ENCODE data around the gene TIFAB.

TIFAB gene

GRCh38 chr5:135473956-135474670 lies 22.0 kb upstream of the TIFAB start:
- Mint-ChIP-seq H3K27ac (no peak overlapping the region), H3K27me3 (peaks cover 41% of the 10 kb centered on the region), H3K4me1 (no peaks in the 10 kb centered on the region), H3K9me3 (no peaks in the 10 kb centered on the region), H3K4me3 (no peak overlapping the region), H3K36me3 (no peaks in the 10 kb centered on the region)
- DNase-seq, result peak; percentile 4
- CTCF ChIA-PET, result interaction anchor here (0.5 to 1.4 kb wide), 6 partner anchors 9 to 92 kb away, joined by 3 to 5 read pairs (median 4); no protein-coding TSS in a partner anchor

- CTCF ChIA-PET, result interaction anchor here (0.7 to 1.4 kb wide), 4 partner anchors 10 to 95 kb away, joined by 3 to 5 read pairs (median 4); no protein-coding TSS in a partner anchor
- H3K4me1 Mint-ChIP-seq, result no peaks in the 10 kb centered on the region
- H3K27me3 Mint-ChIP-seq, result peaks cover 52% of the 10 kb centered on the region
- no peak overlapping the region for H3K27ac Mint-ChIP-seq
- no peaks in the 10 kb centered on the region for H3K9me3 Mint-ChIP-seq
- no peaks in the 10 kb centered on the region for H3K36me3 Mint-ChIP-seq
- no peak for DNase-seq
- H3K4me3 Mint-ChIP-seq, result no peak overlapping the region
Measured at GRCh38 chr5:135472141-135472540, 20.0 kb upstream of the TIFAB start.

GRCh38 chr5:135471726-135472125 lies 19.6 kb upstream of the TIFAB start:
- Mint-ChIP-seq H3K36me3 (no peaks in the 10 kb centered on the region), H3K27me3 (peaks cover 56% of the 10 kb centered on the region), H3K9me3 (no peaks in the 10 kb centered on the region), H3K27ac (no peak overlapping the region), H3K4me3 (no peak overlapping the region), H3K4me1 (no peaks in the 10 kb centered on the region)
- CTCF ChIA-PET, result interaction anchor here (0.7 to 1.3 kb wide), 3 partner anchors 76 to 95 kb away, joined by 3 to 4 read pairs (median 4); no protein-coding TSS in a partner anchor
- DNase-seq, result no peak

GRCh38 chr5:135469911-135470310 lies 17.8 kb upstream of the TIFAB start:
- Mint-ChIP-seq H3K36me3 (no peaks in the 10 kb centered on the region), H3K4me1 (peaks cover 4% of the 10 kb centered on the region), H3K27ac (no peak overlapping the region), H3K4me3 (no peak overlapping the region), H3K27me3 (peaks cover 68% of the 10 kb centered on the region), H3K9me3 (no peaks in the 10 kb centered on the region)
- CTCF ChIA-PET, result interaction anchor here (1.6 kb wide), 1 partner anchor 13 kb away, joined by 5 read pairs; no protein-coding TSS in a partner anchor
- DNase-seq, result no peak

GRCh38 chr5:135468541-135468940 lies 16.4 kb upstream of the TIFAB start:
- Mint-ChIP-seq H3K9me3 (no peaks in the 10 kb centered on the region), H3K4me1 (peaks cover 4% of the 10 kb centered on the region), H3K36me3 (no peaks in the 10 kb centered on the region), H3K4me3 (no peak overlapping the region), H3K27ac (no peak overlapping the region), H3K27me3 (peaks cover 75% of the 10 kb centered on the region)
- CTCF ChIA-PET, result interaction anchor here (9.1 to 14.2 kb wide), 2 partner anchors 83 to 100 kb away, joined by 151 to 415 read pairs; no protein-coding TSS in a partner anchor
- no peak for DNase-seq

- no peak for DNase-seq
- peaks cover 74% of the 10 kb centered on the region for H3K27me3 Mint-ChIP-seq
- no peaks in the 10 kb centered on the region for H3K9me3 Mint-ChIP-seq
- H3K27ac Mint-ChIP-seq, result no peak overlapping the region
- H3K36me3 Mint-ChIP-seq, result no peaks in the 10 kb centered on the region
- H3K4me1 Mint-ChIP-seq, result peaks cover 4% of the 10 kb centered on the region
- no peak overlapping the region for H3K4me3 Mint-ChIP-seq
- CTCF ChIA-PET, result interaction anchor here (3.1 to 14.2 kb wide), 3 partner anchors 11 to 100 kb away, joined by 27 to 415 read pairs (median 151); no protein-coding TSS in a partner anchor
Measured at GRCh38 chr5:135467871-135468485, 15.8 kb upstream of the TIFAB start.

- DNase-seq, result no peak
- CTCF ChIA-PET, result interaction anchor here (1.0 to 14.2 kb wide), 7 partner anchors 8 to 101 kb away, joined by 3 to 415 read pairs (median 27); partner anchors contain the start of gene DCANP1
- peaks cover 72% of the 10 kb centered on the region for H3K27me3 Mint-ChIP-seq
- no peaks in the 10 kb centered on the region for H3K9me3 Mint-ChIP-seq
- no peak overlapping the region for H3K4me3 Mint-ChIP-seq
- H3K36me3 Mint-ChIP-seq, result no peaks in the 10 kb centered on the region
- no peak overlapping the region for H3K27ac Mint-ChIP-seq
- H3K4me1 Mint-ChIP-seq, result peaks cover 8% of the 10 kb centered on the region
Measured at GRCh38 chr5:135467051-135467625, 15.0 kb upstream of the TIFAB start.

GRCh38 chr5:135466178-135467050 lies 14.3 kb upstream of the TIFAB start:
- no peak overlapping the region for H3K27ac Mint-ChIP-seq
- H3K4me1 Mint-ChIP-seq, result peaks cover 9% of the 10 kb centered on the region
- no peaks in the 10 kb centered on the region for H3K36me3 Mint-ChIP-seq
- DNase-seq, result peak; percentile 78
- peaks cover 68% of the 10 kb centered on the region for H3K27me3 Mint-ChIP-seq
- H3K9me3 Mint-ChIP-seq, result no peaks in the 10 kb centered on the region
- no peak overlapping the region for H3K4me3 Mint-ChIP-seq
- CTCF ChIA-PET, result interaction anchor here (0.6 to 14.2 kb wide), 14 partner anchors 7 to 114 kb away, joined by 3 to 415 read pairs (median 4); partner anchors contain the start of gene DCANP1

GRCh38 chr5:135465391-135466122 lies 13.4 kb upstream of the TIFAB start:
- no peaks in the 10 kb centered on the region for H3K36me3 Mint-ChIP-seq
- no peak overlapping the region for H3K4me3 Mint-ChIP-seq
- H3K4me1 Mint-ChIP-seq, result peaks cover 9% of the 10 kb centered on the region
- CTCF ChIA-PET, result interaction anchor here (0.6 to 14.2 kb wide), 18 partner anchors 8 to 365 kb away, joined by 3 to 415 read pairs (median 4); no protein-coding TSS in a partner anchor
- peaks cover 65% of the 10 kb centered on the region for H3K27me3 Mint-ChIP-seq
- no peak for DNase-seq
- no peak overlapping the region for H3K27ac Mint-ChIP-seq
- H3K9me3 Mint-ChIP-seq, result no peaks in the 10 kb centered on the region

GRCh38 chr5:135462304-135462703 lies 10.2 kb upstream of the TIFAB start:
- no peak overlapping the region for H3K27ac Mint-ChIP-seq
- H3K27me3 Mint-ChIP-seq, result peaks cover 71% of the 10 kb centered on the region

GRCh38 chr5:135461481-135462151 lies 9.5 kb upstream of the TIFAB start:
- peaks cover 9% of the 10 kb centered on the region for H3K4me1 Mint-ChIP-seq
- H3K4me3 Mint-ChIP-seq, result no peak overlapping the region
- no peak overlapping the region for H3K27ac Mint-ChIP-seq
- no peaks in the 10 kb centered on the region for H3K9me3 Mint-ChIP-seq
- DNase-seq, result no peak
- CTCF ChIA-PET, result interaction anchor here (0.7 to 14.2 kb wide), 14 partner anchors 11 to 373 kb away, joined by 3 to 415 read pairs (median 8); partner anchors contain the start of genes DCANP1 and SLC25A48
- H3K27me3 Mint-ChIP-seq, result peaks cover 69% of the 10 kb centered on the region
- H3K36me3 Mint-ChIP-seq, result no peaks in the 10 kb centered on the region

More at GRCh38 chr5:135462304-135462703, 10.2 kb upstream of the TIFAB start:
- Mint-ChIP-seq H3K4me3 (no peak overlapping the region), H3K4me1 (peaks cover 9% of the 10 kb centered on the region), H3K36me3 (no peaks in the 10 kb centered on the region), H3K9me3 (no peaks in the 10 kb centered on the region)
- CTCF ChIA-PET, result interaction anchor here (0.8 to 14.2 kb wide), 17 partner anchors 11 to 373 kb away, joined by 3 to 415 read pairs (median 6); partner anchors contain the start of genes DCANP1 and SLC25A48
- peak; percentile 79 for DNase-seq

- CTCF ChIA-PET, result interaction anchor here (0.7 to 14.2 kb wide), 11 partner anchors 9 to 129 kb away, joined by 3 to 415 read pairs (median 12); partner anchors contain the start of gene DCANP1
- no peak for DNase-seq
- Mint-ChIP-seq H3K36me3 (no peaks in the 10 kb centered on the region), H3K4me3 (no peak overlapping the region), H3K27me3 (peaks cover 69% of the 10 kb centered on the region), H3K27ac (no peak overlapping the region), H3K4me1 (peaks cover 5% of the 10 kb centered on the region), H3K9me3 (no peaks in the 10 kb centered on the region)
Measured at GRCh38 chr5:135460246-135461033, 8.3 kb upstream of the TIFAB start.
